Measurements from ENCODE around the gene RERE.
"Not testable (repeated sequence)": the region's sequence is repeated elsewhere in the genome, so short reads cannot be mapped to it uniquely, and the experiment has no call there.

Gene RERE

DNA sequence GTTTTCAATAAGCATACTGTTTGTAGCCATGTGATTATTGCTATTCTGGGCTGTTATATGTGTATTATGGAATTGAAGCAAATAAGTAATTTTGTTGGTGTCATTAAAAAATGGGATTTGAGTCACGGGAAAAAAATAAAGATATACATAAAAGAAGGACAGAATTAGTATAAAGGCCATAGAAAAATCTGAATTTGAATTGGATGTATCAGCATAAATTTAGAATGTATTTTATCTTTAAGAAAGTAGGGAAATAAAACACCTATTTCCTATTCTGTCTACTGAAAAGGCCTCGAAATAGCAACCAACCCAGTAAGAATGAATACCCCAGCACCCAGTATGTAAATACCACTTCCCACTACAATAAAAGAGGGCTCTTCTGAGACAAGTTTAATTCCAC is 313.6 kb downstream of the RERE start:
- peaks cover 19% of the 10 kb centered on the region for H3F3A ChIP-seq (ENCODE audit: control insufficient read depth, insufficient read depth)
- H3K27ac ChIP-seq (ENCODE audit: low read depth, low read length): no peak overlapping the region
- H3K79me2 ChIP-seq (ENCODE audit: control insufficient read depth, low read length): peaks cover 17% of the 10 kb centered on the region
- H3K36me3 ChIP-seq (ENCODE audit: control insufficient read depth, low read length): peaks cover 18% of the 10 kb centered on the region
- H3K9me3 ChIP-seq (ENCODE audit: control insufficient read depth, insufficient read depth, low read length): no peaks in the 10 kb centered on the region
- no peaks in the 10 kb centered on the region for H3K27me3 ChIP-seq (ENCODE audit: control insufficient read depth, low read length)
- no peak for TF ChIP-seq EZH2phosphoT487 (IDR thresholded peaks at IDR 0.05; ENCODE audit: borderline replicate concordance, low read length)
- TF ChIP-seq CTCF (IDR thresholded peaks at IDR 0.05; ENCODE audit: low read depth, low read length, poor library complexity, severe bottlenecking): no peak
- no peak overlapping the region for H3K4me3 ChIP-seq (ENCODE audit: low read length)
- H3K9me2 ChIP-seq (replicated peaks; ENCODE audit: control insufficient read depth, low read length): no peaks in the 10 kb centered on the region
- H3K4me1 ChIP-seq (ENCODE audit: control insufficient read depth, low read length): peaks cover 51% of the 10 kb centered on the region
- no peaks in the 10 kb centered on the region for H4K20me1 ChIP-seq (ENCODE audit: control insufficient read depth, insufficient read depth, low read depth, low read length)
- peak overlapping the region; percentile 29; the same call in 1 of the 2 replicates for H3K4me2 ChIP-seq (ENCODE audit: low read length)

- H3K27ac ChIP-seq (ENCODE audit: low read depth, low read length); H4K20me1 ChIP-seq (ENCODE audit: control insufficient read depth, insufficient read depth, low read depth, low read length); H3K4me2 ChIP-seq (ENCODE audit: low read length); H3K9me3 ChIP-seq (ENCODE audit: control insufficient read depth, insufficient read depth, low read length); H3K4me3 ChIP-seq (ENCODE audit: low read length); H3K79me2 ChIP-seq (ENCODE audit: control insufficient read depth, low read length); H3K9me2 ChIP-seq (replicated peaks; ENCODE audit: control insufficient read depth, low read length); H3K27me3 ChIP-seq (ENCODE audit: control insufficient read depth, low read length): not testable (repeated sequence)
- Histone ChIP-seq H3F3A (ENCODE audit: control insufficient read depth, insufficient read depth) (peaks cover 22% of the 10 kb centered on the region), H3K4me1 (ENCODE audit: control insufficient read depth, low read length) (peaks cover 45% of the 10 kb centered on the region), H3K36me3 (ENCODE audit: control insufficient read depth, low read length) (peaks cover 12% of the 10 kb centered on the region)
Observed at GRCh38 chr1:8502949-8503348, 314.5 kb downstream of the RERE start.

DNA sequence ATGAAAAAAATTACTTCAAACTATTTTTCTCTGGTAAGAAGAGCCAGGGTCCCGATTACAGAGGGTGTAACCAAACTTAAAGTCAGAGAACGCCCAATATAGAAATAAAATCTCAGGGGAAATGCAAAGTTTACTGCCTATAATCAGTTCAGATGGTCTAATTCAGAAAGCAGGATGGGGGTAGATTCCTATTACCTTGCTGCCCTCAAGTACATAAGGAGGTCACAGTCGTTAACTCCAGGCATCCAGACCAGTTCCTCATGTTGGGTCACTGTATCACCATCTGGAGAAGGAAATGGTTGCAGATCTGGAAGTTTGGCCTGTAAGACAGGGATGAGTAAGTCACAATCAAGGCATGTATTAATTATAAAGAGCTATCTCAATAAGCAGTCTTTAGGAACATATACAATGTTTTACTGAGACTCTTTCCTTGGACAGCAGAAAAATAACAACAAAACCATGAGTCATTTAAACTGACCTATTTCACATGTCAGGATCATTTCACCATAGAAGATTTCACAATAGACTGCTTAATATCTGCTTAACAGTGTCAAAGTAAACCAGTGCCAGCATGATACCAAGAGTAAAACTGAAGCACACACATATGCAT is 320.1 kb downstream of the RERE start:
- peak overlapping the region; percentile 89 for H3K27ac ChIP-seq (ENCODE audit: low read depth, low read length)
- H3K27me3 ChIP-seq (ENCODE audit: control insufficient read depth, low read length): no peaks in the 10 kb centered on the region
- H3F3A ChIP-seq (ENCODE audit: control insufficient read depth, insufficient read depth): peaks cover 58% of the 10 kb centered on the region
- H3K9me2 ChIP-seq (replicated peaks; ENCODE audit: control insufficient read depth, low read length): no peaks in the 10 kb centered on the region
- peaks cover 34% of the 10 kb centered on the region for H3K36me3 ChIP-seq (ENCODE audit: control insufficient read depth, low read length)
- H3K4me1 ChIP-seq (ENCODE audit: control insufficient read depth, low read length): peaks cover 67% of the 10 kb centered on the region
- no peaks in the 10 kb centered on the region for H3K9me3 ChIP-seq (ENCODE audit: control insufficient read depth, insufficient read depth, low read length)
- peak overlapping the region; percentile 47 for H3K4me3 ChIP-seq (ENCODE audit: low read length)
- H3K79me2 ChIP-seq (ENCODE audit: control insufficient read depth, low read length): peaks cover 13% of the 10 kb centered on the region
- TF ChIP-seq EZH2phosphoT487 (IDR thresholded peaks at IDR 0.05; ENCODE audit: borderline replicate concordance, low read length) (no peak), CTCF (IDR thresholded peaks at IDR 0.05; ENCODE audit: low read depth, low read length, poor library complexity, severe bottlenecking) (no peak)
- H3K4me2 ChIP-seq (ENCODE audit: low read length): peak overlapping the region; percentile 70
- H4K20me1 ChIP-seq (ENCODE audit: control insufficient read depth, insufficient read depth, low read depth, low read length): no peaks in the 10 kb centered on the region

GRCh38 chr1:8496473-8496872 is 321.0 kb downstream of the RERE start:
- H3K4me1 ChIP-seq (ENCODE audit: control insufficient read depth, low read length): peaks cover 75% of the 10 kb centered on the region
- no peaks in the 10 kb centered on the region for H3K9me3 ChIP-seq (ENCODE audit: control insufficient read depth, insufficient read depth, low read length)
- H3K4me3 ChIP-seq (ENCODE audit: low read length): peak overlapping the region; percentile 47
- peaks cover 40% of the 10 kb centered on the region for H3K36me3 ChIP-seq (ENCODE audit: control insufficient read depth, low read length)
- H3K79me2 ChIP-seq (ENCODE audit: control insufficient read depth, low read length): peaks cover 22% of the 10 kb centered on the region
- H3F3A ChIP-seq (ENCODE audit: control insufficient read depth, insufficient read depth): peaks cover 58% of the 10 kb centered on the region
- H3K27me3 ChIP-seq (ENCODE audit: control insufficient read depth, low read length): no peaks in the 10 kb centered on the region
- no peaks in the 10 kb centered on the region for H4K20me1 ChIP-seq (ENCODE audit: control insufficient read depth, insufficient read depth, low read depth, low read length)
- H3K27ac ChIP-seq (ENCODE audit: low read depth, low read length): peak overlapping the region; percentile 89
- H3K9me2 ChIP-seq (replicated peaks; ENCODE audit: control insufficient read depth, low read length): no peaks in the 10 kb centered on the region
- TF ChIP-seq EZH2phosphoT487 (IDR thresholded peaks at IDR 0.05; ENCODE audit: borderline replicate concordance, low read length): no peak
- no peak for TF ChIP-seq CTCF (IDR thresholded peaks at IDR 0.05; ENCODE audit: low read depth, low read length, poor library complexity, severe bottlenecking)
- peak overlapping the region; percentile 70 for H3K4me2 ChIP-seq (ENCODE audit: low read length)
